GM18526 (cell line): ENCODE measurements around the gene SPATC1L.

Experiments
- POLR2A ChIP-seq: IDR thresholded peaks from 3 replicates; pipeline ENCODE4 v1.6.1; 2011; ENCODE audit not compliant: insufficient read length; ENCODE audit errors: extremely low read depth

Gene SPATC1L

DNA sequence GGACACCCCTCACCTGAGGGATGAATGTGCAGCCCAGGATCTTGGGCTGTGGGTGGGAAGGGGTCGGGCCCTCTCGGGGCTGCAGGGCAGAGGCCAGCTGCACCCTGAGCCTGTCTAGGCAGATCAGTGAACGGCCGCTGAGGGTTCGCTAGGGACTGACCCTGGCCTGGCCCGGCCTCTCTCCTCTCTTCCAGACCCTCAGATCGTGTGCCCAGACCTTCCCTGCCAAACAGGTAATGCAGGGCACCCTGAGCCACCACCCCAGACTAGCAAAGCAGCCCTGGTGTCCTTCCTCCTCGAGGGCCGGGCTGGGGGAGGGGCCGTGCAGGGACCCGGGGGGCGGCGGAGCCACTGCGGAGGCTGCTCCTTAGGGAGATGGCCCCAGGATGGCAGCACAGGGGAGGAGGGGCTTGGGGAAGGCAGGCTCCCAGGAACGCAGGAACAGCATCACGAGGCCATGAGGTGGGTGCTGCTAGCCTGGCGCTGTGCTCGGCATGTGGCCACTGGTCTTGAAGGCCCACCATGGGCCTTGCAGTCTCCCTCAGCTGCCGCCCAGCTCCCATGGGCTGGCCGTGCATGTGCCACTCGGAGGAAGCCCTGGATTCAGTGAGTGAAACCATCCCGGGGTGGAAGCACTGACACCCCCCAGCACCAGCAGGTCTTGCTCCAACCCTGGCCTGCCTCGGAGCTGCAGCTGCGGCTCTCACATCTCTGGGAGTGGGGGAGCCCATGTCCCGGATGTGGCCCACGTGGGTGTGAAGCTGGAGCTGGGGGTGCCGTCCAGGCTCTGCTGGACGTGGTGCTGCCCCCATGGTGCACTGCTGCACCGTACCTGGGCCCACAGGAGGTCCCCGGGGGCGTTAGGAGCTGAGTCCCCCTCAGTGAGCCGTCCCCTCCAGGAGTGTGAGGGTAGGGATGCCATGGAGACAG is 57.7 kb downstream of the SPATC1L start:
- TF ChIP-seq POLR2A = no peak

- no peak for TF ChIP-seq POLR2A
These were observed 58.4 kb downstream of the SPATC1L start for GRCh38 chr21:46125846-46126301.

GRCh38 chr21:46124926-46125845 is 59.1 kb downstream of the SPATC1L start:
- TF ChIP-seq POLR2A = no peak

DNA sequence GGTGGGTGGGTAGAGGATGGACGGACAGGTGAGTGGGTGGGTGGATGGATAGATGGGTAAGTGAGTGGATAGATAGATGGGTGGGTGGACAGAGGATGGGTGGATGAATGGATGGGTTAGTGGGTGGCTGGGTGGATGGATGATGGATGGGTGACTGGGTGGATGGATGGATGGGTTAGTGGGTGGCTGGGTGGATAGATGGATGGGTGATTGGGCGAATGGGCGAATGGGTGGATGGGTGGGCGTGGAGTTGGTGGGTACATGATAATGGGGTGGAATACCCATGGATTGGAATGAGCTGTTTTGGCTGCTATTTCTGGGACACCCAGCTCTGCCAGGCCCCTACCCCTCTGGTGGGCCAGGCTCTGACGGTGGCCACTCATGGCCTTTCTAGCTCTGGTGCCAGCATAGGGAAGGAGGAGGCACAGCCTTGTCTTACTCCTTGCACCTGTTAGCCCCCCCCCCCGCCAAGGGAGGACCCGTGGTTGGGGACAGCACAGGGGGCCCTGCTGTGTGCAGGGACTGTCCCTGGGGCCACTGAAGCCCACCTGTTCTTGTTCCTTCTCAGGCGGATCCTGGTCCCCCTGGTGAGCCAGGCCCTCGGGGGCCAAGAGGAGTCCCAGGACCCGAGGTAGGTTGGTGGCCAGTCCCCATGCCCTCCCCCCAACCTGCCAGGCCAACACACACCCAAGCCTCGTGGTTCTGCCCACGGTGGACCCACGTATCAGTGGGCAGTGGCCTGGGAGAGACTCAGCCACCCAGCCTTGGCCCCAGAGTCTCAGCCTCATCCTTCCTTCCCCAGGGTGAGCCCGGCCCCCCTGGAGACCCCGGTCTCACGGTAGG is 60.0 kb downstream of the SPATC1L start:
- no peak for TF ChIP-seq POLR2A

DNA sequence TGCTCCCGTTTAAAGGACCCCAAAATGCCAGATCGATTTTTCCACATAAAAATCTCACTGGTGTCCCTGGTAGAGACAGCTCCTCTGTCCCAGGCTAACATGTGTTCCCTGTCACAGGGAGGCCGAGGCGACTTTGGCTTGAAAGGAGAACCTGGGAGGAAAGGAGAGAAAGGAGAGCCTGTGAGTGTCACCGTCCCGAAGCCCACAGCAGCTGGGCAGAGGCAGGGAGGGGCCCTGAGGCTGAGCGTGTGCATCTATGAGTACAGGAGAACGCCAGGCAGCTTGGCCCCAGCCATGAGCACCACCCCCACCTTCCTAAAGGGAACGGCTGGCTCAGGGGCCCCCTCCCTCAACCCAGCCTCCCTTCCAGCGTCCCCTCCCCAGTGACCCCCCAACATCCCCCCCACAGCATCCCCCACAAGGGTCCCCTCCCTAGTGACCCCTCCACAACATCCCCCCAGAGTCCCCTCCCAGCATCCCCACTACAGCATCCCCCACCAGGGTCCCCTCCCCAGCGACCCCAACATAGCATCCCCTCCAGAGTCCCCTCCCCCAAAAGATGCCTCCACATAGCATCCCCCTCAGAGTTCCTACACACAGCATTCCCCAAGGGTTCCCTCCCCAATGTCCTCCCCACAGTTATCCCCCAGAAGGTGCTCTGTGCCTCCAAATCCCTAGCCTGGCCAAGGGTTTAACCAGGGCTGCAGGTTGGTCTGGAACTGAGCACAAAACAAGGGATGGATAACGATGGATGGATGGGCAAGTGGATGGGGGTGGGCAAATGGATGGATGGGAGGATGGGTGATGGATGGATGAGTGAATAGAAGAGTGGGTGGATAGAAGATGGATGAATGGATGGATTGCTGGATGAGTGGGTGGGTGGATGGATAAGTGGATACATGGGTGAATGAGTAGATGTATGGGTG is 61.2 kb downstream of the SPATC1L start:
- no peak for TF ChIP-seq POLR2A

DNA sequence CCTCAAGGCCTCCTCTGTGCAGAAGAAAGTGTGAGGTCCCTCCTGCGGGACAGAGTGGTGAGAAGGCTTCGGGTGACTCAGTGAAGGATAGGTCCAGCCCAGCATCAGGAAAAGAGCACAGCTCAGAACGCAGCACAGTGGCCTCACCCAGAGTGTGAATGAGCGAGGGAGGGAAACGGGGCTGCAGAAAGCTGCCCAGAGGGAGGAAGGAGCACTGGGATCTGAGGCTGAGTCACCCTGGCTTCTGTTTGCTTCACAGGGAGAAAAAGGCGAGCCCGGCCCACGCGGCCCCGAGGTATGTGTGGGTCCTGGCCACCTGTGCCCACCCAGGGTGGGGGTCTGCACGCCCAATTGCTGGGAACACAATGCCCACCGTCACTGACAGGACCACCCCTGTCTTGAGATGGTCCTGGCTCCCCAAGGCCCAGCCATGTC is 62.0 kb downstream of the SPATC1L start:
- no peak for TF ChIP-seq POLR2A

GRCh38 chr21:46121286-46122221 is 62.7 kb downstream of the SPATC1L start:
- no peak for TF ChIP-seq POLR2A

DNA sequence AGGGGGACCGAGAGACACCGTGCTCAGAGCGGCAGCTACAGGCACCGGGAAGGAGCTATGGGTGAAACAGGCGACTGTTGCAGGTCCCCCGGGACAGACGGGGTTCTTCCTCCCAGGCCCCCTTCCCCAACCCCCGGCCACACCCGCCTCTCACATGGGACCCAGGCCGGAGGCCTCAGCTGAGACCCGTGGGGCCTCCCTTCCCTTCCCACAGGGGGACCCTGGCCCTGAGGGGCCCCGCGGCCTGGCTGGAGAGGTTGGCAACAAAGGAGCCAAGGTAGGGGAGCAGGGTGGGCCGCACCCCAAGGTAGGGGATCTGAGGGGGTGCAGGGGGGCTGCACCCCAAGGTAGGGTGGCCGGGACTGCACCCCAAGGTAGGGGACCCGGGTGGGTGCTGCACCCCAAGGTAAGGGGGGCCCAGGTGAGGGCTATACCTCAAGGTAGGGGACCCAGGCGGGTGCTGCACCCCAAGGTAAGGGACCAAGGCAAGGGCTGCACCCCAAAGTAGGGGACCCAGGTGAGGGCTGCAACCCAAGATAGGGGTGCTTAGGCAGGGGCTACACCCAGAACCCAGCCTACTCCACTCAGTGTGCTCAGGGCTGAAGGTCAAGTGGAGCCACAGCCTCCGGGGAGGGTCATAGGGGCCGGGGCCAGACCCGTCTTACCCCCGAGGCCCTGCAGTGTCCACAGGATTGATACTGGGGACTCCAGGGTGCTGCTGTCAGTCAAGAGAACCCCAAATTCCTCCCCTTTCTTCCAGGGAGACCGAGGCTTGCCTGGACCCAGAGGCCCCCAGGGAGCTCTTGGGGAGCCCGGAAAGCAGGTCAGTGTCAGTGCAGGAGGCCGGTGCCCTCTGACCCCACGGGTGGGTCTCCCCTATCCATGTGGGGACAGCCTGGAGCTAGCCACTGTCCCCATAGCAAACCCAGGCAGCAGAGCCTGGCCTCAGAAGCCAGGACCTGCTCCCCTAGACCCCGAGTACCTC is 63.7 kb downstream of the SPATC1L start:
- no peak for TF ChIP-seq POLR2A

DNA sequence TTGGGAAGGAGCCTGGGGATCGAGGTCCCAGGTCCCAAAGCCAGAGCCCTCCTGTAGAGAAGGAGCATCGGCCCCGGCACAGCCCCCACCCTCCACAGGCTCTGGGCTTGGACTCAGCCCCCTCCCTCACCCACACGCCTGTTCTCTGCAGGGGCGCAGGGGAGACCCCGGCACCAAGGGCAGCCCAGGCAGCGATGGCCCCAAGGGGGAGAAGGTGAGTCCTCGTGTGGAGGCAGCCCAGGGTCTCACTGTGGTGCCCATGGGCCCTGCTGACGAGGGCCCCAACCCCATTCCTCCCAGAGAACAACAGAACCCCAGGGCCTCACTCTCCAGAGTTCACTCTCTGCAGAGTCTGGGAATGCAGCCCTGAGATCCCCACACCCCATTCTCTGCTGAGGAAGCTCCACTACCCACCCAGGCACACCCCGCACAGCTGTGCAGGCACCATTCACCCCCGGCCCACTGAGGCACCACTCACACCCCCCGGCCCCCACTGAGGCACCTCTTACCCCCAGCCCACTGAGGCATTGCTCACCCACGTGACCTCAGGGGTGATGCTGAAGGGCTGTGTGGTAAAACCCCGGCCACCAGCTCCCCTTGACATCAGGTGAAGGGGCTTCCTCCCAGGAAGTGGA is 64.5 kb downstream of the SPATC1L start:
- no peak for TF ChIP-seq POLR2A

DNA sequence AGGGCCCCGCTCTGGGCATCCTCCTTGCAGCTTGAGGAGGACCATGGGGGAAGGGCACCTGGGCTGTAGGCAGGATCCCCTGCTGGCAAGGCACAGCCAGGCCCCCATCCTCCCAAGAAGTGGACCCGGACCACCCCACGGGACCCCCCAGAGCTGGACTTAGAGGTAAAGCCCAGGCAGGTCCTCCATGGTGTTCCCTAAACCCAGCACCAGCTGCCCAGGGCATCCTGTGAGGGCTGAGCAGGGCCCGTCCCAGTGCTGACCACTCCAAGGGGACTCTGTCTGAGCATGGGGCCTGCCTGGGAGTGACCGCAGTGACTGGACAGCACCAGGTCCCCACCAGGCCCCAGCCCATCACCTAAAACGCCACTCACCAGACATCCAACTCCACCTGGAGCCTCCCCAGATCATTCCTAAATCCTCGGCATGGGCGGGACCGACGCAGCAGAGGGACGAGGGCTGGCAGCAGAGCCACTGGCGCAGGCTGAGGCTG is 65.1 kb downstream of the SPATC1L start:
- no peak for TF ChIP-seq POLR2A
